GM12864 (cell line): Measurements from ENCODE around the gene PRKRA.

ENCODE experiments used
- DNase-seq: peaks from one replicate; pipeline ENCODE4 v3.0.0-alpha.2; 2011; ENCODE audit warnings: low read depth
- H3K4me3 ChIP-seq: 2 replicates; pipeline ENCODE4 v1.5.1; 2011; ENCODE audit warnings: mild to moderate bottlenecking, low read depth, low read length, control low read depth
- TF ChIP-seq, protein P1 (sequence below): IDR thresholded peaks from 2 replicates; pipeline ENCODE4 v1.5.1; 2011; ENCODE audit warnings: low read depth, mild to moderate bottlenecking, moderate library complexity, low read length, control low read depth, inconsistent platforms; ENCODE audit errors: missing control alignments

PRKRA gene

DNA sequence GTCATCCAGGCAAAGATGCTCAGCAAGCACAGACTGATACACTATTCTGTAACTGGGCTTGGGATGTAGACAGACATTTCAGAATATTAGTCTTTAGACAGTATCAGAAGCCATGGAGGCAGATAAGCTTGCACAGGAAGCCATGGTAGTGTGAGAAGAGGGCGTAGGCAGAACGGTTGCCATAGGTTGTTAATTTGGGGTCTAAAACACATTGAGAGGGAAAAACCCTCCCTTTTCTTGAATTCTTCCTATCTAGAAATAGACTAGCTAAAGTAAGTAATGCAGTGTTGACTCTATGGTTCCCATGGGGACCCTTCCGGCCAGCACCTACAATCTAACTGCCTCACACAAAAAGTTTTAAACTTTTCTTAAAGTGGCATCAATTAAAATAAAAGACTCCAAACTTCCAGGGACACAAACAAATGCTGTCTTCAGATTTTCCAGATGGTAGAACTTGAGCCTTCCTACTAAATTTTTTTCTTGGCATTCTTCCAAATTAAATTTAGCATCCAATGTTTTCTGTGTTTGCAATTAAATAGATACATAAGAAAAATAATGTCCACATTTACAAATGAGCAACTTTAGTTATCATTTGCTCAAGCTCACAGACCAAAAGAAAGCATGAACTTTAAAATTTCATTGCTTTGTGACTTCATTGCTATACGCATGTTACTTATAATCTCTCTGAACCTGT, 1.9 kb downstream of the PRKRA start:
- DNase-seq = no peak
- TF ChIP-seq, protein P1, sequence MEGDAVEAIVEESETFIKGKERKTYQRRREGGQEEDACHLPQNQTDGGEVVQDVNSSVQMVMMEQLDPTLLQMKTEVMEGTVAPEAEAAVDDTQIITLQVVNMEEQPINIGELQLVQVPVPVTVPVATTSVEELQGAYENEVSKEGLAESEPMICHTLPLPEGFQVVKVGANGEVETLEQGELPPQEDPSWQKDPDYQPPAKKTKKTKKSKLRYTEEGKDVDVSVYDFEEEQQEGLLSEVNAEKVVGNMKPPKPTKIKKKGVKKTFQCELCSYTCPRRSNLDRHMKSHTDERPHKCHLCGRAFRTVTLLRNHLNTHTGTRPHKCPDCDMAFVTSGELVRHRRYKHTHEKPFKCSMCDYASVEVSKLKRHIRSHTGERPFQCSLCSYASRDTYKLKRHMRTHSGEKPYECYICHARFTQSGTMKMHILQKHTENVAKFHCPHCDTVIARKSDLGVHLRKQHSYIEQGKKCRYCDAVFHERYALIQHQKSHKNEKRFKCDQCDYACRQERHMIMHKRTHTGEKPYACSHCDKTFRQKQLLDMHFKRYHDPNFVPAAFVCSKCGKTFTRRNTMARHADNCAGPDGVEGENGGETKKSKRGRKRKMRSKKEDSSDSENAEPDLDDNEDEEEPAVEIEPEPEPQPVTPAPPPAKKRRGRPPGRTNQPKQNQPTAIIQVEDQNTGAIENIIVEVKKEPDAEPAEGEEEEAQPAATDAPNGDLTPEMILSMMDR = no peak

DNA sequence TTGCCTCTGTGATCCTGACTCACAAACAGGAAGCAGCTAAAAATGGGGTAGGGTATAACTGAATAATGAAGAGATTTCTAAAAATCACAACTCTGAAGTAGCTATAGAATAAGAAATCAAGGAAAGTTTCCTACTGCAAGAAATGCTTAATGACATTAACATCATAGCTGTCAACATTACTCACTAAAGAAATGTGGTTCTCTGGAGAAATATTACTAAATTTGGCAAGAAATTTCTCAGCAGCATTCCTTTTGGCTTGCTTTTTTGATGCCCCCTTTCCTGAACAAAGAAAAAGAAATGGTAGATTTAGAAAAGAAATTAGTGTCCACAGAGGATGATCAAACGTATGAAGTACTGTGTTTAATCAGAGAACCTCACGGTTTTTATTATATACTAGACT, 9.5 kb downstream of the PRKRA start:
- TF ChIP-seq, protein P1 = no peak
- no peak for DNase-seq
- no peak overlapping the region for H3K4me3 ChIP-seq

More for the DNA sequence above, 1.9 kb downstream of the PRKRA start:
- peak overlapping the region; percentile 90; the same call in 1 of the 2 replicates for H3K4me3 ChIP-seq

DNA sequence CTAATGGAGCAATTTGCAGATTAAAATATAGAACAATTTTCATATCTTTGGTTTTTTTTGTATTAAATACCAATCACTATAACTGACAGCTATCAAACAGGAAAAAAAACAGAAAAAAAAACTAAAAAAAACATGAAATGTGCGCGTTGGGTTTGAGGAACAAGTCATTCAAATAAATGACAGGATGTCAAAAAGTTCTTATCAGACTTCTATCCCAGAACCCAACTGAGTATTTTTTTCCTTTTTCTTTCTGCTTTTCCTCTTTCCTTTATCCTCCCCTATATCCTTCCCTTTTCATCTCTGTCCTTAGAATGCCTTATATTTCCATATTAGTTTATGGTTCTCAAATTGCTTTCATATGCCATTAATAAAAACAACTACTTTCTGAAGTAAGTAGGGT, 14.3 kb downstream of the PRKRA start:
- no peak for DNase-seq
- H3K4me3 ChIP-seq = no peak overlapping the region
- TF ChIP-seq, protein P1 = no peak

DNA sequence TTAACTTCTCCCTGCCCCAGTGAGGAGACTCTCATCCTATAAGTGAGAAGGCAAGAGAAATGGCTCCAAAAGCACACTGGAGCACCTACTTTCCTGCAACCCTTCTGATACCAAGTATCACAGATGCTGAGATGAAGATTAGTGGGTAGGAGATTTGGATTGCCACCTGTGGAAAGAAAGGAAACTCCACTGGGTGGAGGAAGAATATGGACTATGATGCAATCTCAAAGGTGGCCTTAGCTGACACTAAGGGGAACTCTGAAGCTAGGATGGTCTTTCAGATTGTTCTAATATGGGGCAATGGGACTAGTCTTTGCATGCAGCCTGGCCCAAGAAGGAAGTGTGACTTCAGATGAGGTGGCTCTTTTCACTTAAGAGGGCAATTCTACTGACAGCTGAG, 21.6 kb downstream of the PRKRA start:
- TF ChIP-seq, protein P1 = no peak
- no peak for DNase-seq
- H3K4me3 ChIP-seq = no peak overlapping the region

DNA sequence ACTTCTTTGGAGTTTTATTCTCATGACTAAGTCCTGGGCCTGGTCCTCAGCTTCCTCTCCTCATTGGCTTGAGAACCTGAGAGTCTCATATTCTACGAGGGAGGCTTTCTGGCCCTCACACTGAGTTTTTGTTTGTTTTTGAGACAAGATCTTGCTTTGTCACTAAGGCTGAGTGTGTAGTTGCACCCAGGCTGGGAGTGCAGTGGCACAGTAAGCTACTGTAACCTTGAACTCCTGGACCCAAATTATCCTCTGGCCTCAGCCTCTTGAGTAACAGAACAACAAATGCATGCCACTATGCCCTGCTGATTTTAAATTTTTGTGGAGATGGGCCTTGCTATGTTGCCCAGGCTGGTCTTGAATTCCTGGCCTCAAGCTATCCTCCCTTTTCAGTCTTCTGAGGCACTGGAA, 22.6 kb downstream of the PRKRA start:
- TF ChIP-seq, protein P1 = no peak
- no peak for DNase-seq
- H3K4me3 ChIP-seq = no peak overlapping the region

DNA sequence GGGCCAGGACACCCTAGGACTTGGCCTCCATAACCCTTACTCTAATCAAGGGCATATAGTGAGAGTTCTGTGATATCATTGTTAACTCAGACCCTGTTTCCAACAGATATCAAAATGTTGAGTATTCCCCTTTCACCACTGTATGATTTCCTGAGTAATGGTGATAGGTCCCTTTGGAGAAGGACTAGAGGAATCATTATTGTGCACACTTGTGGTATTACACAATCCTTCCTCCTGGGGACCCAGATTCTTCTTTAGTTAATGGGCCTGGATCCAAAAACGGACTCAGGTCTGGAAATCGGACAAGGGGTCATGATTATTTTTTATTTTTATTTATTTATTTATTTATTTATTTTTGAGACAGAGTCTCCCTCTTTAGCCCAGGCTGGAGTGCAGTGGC, 23.5 kb downstream of the PRKRA start:
- no peak for DNase-seq
- TF ChIP-seq, protein P1 = no peak
- H3K4me3 ChIP-seq = no peak overlapping the region

DNA sequence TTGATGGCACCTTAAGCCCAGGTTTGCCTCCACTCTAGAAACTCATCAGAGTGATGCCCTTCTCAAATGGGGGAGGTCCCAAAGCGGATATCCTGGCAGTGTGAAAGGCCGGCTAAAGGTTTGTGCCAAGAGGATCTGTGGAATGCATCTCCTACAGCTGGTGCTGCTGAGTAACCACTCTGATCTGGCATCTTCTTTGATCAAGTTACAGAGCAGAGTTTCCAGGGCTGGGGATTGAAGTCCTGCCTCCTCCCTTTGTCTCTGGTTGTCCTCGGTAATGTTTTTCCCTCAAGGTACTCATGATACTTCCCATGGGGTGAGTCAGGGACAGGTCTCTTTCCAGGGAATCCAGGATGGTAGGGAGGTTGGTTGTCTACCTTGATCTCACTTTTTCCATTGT, 24.6 kb downstream of the PRKRA start:
- TF ChIP-seq, protein P1 = no peak
- H3K4me3 ChIP-seq = no peak overlapping the region
- no peak for DNase-seq
